ENCODE data around the gene TNIK. TPM values are rescaled to one million over a fixed set of nuclear protein-coding genes. Genes with fewer than 3 reads are reported as not detected.

TNIK gene
- total and polyA plus RNA-seq, 2 of the 13 experiments (the other 11 are each of a cell fraction or from before 2014, with no cell fraction given) = 0.15 to 0.22 TPM

DNA sequence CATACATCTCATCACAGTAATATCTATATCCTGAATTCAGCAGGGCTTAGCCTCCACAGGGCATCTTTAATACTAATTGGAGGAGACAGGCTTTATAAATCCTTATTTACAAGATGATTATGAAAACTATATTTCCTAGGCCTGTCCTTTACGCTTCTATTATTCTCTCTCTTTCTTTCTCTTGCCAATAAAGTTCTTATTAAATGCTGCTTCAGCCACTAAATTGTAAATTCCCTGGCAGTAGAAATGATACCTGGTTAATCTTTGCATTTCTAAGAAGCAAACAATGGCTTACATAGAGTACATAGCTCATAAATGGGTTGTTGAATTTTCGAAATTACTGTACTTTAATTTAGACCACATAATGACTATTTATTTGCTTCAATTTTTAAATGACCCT, 43.5 kb downstream of the TNIK start (continued):
- TF ChIP-seq FOSL2 (CRISPR knock-in tag; IDR thresholded peaks at IDR 0.05) (no peak), PHF8 (CRISPR knock-in tag; IDR thresholded peaks at IDR 0.05) (no peak), ARNTL (CRISPR knock-in tag; IDR thresholded peaks at IDR 0.05) (no peak)

DNA sequence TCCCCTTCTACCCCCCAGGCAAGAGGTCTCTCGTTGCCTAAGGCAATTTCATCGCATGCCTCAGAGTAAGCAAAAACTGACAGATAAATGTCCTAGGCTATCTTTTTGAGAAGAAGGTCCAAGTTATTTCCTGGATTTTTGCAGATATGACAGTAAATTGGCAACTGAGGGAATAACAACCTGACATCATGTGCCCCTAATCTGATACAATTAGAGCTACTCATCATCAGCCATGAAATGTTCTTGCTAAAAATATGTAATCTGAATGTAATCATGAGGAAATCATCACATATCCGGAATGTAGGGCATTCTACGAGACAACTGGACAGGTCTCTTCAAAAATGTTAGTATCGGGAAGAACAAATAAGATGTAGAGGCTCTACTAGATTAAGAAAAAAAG, 44.1 kb downstream of the TNIK start:
- H3K27me3 ChIP-seq (ENCODE audit: control insufficient read depth in 1 of 2, insufficient read depth in 2 of 2, low read length in 2 of 2) = no peaks in the 10 kb centered on the region
- TF ChIP-seq, protein P1, sequence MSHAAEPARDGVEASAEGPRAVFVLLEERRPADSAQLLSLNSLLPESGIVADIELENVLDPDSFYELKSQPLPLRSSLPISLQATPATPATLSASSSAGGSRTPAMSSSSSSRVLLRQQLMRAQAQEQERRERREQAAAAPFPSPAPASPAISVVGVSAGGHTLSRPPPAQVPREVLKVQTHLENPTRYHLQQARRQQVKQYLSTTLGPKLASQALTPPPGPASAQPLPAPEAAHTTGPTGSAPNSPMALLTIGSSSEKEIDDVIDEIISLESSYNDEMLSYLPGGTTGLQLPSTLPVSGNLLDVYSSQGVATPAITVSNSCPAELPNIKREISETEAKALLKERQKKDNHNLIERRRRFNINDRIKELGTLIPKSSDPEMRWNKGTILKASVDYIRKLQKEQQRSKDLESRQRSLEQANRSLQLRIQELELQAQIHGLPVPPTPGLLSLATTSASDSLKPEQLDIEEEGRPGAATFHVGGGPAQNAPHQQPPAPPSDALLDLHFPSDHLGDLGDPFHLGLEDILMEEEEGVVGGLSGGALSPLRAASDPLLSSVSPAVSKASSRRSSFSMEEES (CRISPR knock-in tag; IDR thresholded peaks at IDR 0.05) = no peak
- TF ChIP-seq FOXJ3 (CRISPR knock-in tag; IDR thresholded peaks at IDR 0.05; ENCODE audit: borderline replicate concordance) = no peak
- TF ChIP-seq KLF6 (CRISPR knock-in tag; IDR thresholded peaks at IDR 0.05) = no peak
- H2AFZ ChIP-seq (ENCODE audit: low read length) = no peak overlapping the region
- no peak overlapping the region for H3K9ac ChIP-seq (ENCODE audit: insufficient read depth, low read depth, low read length)
- in situ Hi-C loops (cut with HindIII; ENCODE audit: extremely low pct_ligation_motif_present, low pct_unique_long_range_greater_than_20kb) = no loop called here
- FAIRE-seq (no peak), ATAC-seq (no peak), DNase-seq (ENCODE audit: low spot score) (no peak)
- H3K79me2 ChIP-seq (ENCODE audit: insufficient read depth, low read length) = no peaks in the 10 kb centered on the region
- no peak overlapping the region for H3K27ac ChIP-seq (ENCODE audit: extremely low read length, insufficient read depth, low read length)
- 53% methylated on average over 5 of the region's 5 CpGs for WGBS (ENCODE audit: low lambda C conversion rate)
- no peak overlapping the region for H3K4me3 ChIP-seq (replicated peaks in 1 of 3; ENCODE audit: insufficient read depth in 1 of 3, low read depth in 2 of 3, low read length in 3 of 3)
- no peaks in the 10 kb centered on the region for H3K4me1 ChIP-seq (ENCODE audit: insufficient read depth, low read length)
- ChIA-PET CTCF (ENCODE audit: low intra/inter-chr PET ratio, low total read pairs) (no interaction called here), POLR2A (no interaction called here)
- H3K36me3 ChIP-seq (replicated peaks in 1 of 2; ENCODE audit: control insufficient read depth in 1 of 2, insufficient read depth in 2 of 2, low read length in 2 of 2) = no peaks in the 10 kb centered on the region
- H3K9me3 ChIP-seq (ENCODE audit: low read length) = no peaks in the 10 kb centered on the region
- no peak overlapping the region for H3K4me2 ChIP-seq (ENCODE audit: low read depth, low read length)
- no peaks in the 10 kb centered on the region for H4K20me1 ChIP-seq (ENCODE audit: insufficient read depth, low read length)
- intact Hi-C loops (cut with micrococcal nuclease; ENCODE audit: unreplicated experiment) = no loop called here
- no TSS peak for BruUV-seq (replicated peaks)

DNA sequence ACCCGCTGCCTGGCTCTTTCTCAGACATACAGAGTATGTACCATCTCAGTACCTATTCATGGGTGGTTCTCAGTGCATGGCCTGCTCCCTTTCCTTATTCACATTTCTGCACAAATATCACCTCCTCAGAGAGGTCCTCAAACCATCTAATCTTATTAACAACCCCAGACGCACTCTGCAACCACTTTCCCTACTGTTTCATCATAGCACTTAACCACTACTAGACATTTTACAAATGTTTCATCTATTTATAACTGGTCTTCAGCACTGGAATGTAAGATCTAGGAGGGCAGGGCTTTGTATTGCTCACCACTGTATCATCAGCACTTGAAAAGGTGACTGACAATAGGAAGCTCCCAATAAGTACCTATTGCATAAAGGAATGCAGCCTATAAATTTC, 45.1 kb downstream of the TNIK start:
- in situ Hi-C loops (cut with HindIII; ENCODE audit: extremely low pct_ligation_motif_present, low pct_unique_long_range_greater_than_20kb) = no loop called here
- no peaks in the 10 kb centered on the region for H3K4me1 ChIP-seq (ENCODE audit: insufficient read depth, low read length)
- no peak for DNase-seq (ENCODE audit: low spot score)
- no peak overlapping the region for H2AFZ ChIP-seq (ENCODE audit: low read length)
- WGBS (ENCODE audit: low lambda C conversion rate) = 43% methylated on average over 2 of the region's 2 CpGs
- H3K79me2 ChIP-seq (ENCODE audit: insufficient read depth, low read length) = no peaks in the 10 kb centered on the region
- CTCF ChIA-PET (ENCODE audit: low intra/inter-chr PET ratio, low total read pairs) = no interaction called here
- FAIRE-seq = no peak
- no peak for ATAC-seq
- H3K36me3 ChIP-seq (replicated peaks in 1 of 2; ENCODE audit: control insufficient read depth in 1 of 2, insufficient read depth in 2 of 2, low read length in 2 of 2) = no peaks in the 10 kb centered on the region
- no peaks in the 10 kb centered on the region for H3K9me3 ChIP-seq (ENCODE audit: low read length)
- H3K27ac ChIP-seq (ENCODE audit: extremely low read length, insufficient read depth, low read length) = no peak overlapping the region
- H3K9ac ChIP-seq (ENCODE audit: insufficient read depth, low read depth, low read length) = no peak overlapping the region
- POLR2A ChIA-PET = no interaction called here
- BruUV-seq (replicated peaks) = no TSS peak
- intact Hi-C loops (cut with micrococcal nuclease; ENCODE audit: unreplicated experiment) = no loop called here
- no peaks in the 10 kb centered on the region for H4K20me1 ChIP-seq (ENCODE audit: insufficient read depth, low read length)
- no peak overlapping the region for H3K4me3 ChIP-seq (replicated peaks in 1 of 3; ENCODE audit: insufficient read depth in 1 of 3, low read depth in 2 of 3, low read length in 3 of 3)
- no peaks in the 10 kb centered on the region for H3K27me3 ChIP-seq (ENCODE audit: control insufficient read depth in 1 of 2, insufficient read depth in 2 of 2, low read length in 2 of 2)
- no peak overlapping the region for H3K4me2 ChIP-seq (ENCODE audit: low read depth, low read length)
- TF ChIP-seq, protein P2, sequence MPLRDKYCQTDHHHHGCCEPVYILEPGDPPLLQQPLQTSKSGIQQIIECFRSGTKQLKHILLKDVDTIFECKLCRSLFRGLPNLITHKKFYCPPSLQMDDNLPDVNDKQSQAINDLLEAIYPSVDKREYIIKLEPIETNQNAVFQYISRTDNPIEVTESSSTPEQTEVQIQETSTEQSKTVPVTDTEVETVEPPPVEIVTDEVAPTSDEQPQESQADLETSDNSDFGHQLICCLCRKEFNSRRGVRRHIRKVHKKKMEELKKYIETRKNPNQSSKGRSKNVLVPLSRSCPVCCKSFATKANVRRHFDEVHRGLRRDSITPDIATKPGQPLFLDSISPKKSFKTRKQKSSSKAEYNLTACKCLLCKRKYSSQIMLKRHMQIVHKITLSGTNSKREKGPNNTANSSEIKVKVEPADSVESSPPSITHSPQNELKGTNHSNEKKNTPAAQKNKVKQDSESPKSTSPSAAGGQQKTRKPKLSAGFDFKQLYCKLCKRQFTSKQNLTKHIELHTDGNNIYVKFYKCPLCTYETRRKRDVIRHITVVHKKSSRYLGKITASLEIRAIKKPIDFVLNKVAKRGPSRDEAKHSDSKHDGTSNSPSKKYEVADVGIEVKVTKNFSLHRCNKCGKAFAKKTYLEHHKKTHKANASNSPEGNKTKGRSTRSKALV (CRISPR knock-in tag; IDR thresholded peaks at IDR 0.05) = no peak
- TF ChIP-seq SMARCE1 (IDR thresholded peaks at IDR 0.05; ENCODE audit: borderline replicate concordance) (no peak), NCOR1 (IDR thresholded peaks at IDR 0.05; ENCODE audit: borderline replicate concordance, low read length) (no peak), SRSF9 (IDR thresholded peaks at IDR 0.05; ENCODE audit: borderline replicate concordance, insufficient read depth, low read depth, low read length, poor library complexity, severe bottlenecking) (no peak), REXO4 (CRISPR knock-in tag; IDR thresholded peaks at IDR 0.05; ENCODE audit: borderline replicate concordance) (no peak), ZFX (CRISPR knock-in tag; IDR thresholded peaks at IDR 0.05; ENCODE audit: low read depth) (no peak), ZNF607 (CRISPR knock-in tag; IDR thresholded peaks at IDR 0.05; ENCODE audit: borderline replicate concordance) (no peak)
- TF ChIP-seq, protein P3, sequence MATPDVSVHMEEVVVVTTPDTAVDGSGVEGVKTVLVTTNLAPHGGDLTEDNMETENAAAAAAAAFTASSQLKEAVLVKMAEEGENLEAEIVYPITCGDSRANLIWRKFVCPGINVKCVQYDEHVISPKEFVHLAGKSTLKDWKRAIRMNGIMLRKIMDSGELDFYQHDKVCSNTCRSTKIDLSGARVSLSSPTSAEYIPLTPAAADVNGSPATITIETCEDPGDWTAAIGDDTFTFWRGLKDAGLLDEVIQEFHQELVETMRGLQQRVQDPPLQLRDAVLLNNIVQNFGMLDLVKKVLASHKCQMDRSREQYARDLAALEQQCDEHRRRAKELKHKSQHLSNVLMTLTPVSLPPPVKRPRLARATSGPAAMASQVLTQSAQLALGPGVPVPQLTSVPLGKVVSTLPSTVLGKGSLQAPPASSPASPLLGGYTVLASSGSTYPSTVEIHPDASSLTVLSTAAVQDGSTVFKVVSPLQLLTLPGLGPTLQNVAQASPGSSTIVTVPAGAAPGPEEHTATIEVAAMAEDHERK (CRISPR knock-in tag; IDR thresholded peaks at IDR 0.05; ENCODE audit: low read depth) = no peak

Measured in HepG2 (cell line).